ENCODE results near the gene ECHDC3.
"Not testable (repeated sequence)": the region's sequence is repeated elsewhere in the genome, so short reads cannot be mapped to it uniquely, and the experiment has no call there.

Gene ECHDC3

DNA sequence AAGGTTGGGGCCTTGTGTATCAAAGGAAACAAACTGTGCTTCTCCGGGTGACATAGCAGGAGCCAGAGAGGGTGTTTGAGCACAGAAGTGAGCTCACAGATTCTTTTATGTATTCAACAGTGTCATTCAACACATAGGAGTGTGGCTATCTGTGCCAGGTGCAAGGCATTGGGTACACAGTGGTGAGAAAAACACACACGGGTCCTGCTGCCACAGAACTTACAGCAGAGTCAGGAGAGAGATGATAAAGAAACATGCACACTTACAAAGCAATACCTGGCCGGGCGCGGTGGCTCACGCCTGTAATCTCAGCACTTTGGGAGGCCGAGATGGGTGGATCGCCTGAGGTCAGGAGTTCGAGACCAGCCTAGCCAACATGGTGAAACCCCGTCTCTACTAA is 16.3 kb upstream of the ECHDC3 start:
- H3K4me3 ChIP-seq (ENCODE audit: low read depth, low read length): no peak overlapping the region
- TF ChIP-seq, protein P1, sequence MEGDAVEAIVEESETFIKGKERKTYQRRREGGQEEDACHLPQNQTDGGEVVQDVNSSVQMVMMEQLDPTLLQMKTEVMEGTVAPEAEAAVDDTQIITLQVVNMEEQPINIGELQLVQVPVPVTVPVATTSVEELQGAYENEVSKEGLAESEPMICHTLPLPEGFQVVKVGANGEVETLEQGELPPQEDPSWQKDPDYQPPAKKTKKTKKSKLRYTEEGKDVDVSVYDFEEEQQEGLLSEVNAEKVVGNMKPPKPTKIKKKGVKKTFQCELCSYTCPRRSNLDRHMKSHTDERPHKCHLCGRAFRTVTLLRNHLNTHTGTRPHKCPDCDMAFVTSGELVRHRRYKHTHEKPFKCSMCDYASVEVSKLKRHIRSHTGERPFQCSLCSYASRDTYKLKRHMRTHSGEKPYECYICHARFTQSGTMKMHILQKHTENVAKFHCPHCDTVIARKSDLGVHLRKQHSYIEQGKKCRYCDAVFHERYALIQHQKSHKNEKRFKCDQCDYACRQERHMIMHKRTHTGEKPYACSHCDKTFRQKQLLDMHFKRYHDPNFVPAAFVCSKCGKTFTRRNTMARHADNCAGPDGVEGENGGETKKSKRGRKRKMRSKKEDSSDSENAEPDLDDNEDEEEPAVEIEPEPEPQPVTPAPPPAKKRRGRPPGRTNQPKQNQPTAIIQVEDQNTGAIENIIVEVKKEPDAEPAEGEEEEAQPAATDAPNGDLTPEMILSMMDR (IDR thresholded peaks at IDR 0.05; ENCODE audit: low read depth, low read length, missing control alignments): no peak
- no peak for DNase-seq (ENCODE audit: low read depth)

DNA sequence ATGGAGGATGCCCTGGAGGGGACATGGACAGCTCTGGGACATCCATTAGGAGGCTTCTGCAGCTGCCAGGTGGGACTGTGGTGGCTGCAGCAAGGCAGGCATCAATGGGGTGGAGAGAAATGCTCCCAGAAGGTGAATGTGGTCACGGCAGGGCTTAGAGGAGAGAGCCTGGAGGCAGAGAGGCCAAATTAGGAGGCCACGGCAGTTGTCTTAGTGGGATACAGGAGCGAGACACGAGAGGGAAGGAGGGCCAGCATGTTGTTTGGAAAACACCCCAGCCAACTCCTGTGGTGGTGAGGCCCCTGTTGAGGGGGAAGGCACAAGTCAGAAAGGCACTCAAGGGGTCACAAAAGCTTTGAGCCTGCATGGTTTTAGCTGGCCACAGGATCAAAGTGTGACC is 14.6 kb upstream of the ECHDC3 start:
- TF ChIP-seq, protein P1 (IDR thresholded peaks at IDR 0.05; ENCODE audit: low read depth, low read length, missing control alignments): no peak
- no peak overlapping the region for H3K4me3 ChIP-seq (ENCODE audit: low read depth, low read length)
- DNase-seq (ENCODE audit: low read depth): no peak

DNA sequence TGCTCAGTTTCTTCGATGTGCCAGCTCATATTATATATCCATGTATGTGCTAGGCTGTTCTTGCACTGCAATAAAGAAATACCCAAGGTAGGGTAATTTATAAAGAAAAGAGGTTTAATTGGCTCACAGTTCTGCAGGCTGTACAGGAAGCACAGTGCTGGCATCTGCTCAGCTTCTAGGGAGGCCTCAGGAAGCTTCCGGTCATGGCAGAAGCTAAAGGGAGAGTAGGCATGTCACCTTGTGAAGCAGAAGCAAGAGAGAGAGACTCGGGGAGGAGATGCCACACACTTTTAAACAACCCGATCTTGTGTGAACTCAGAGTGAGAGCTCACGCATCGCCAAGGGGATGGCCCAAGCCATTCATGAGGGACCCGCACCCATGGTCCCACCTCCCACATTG is 13.8 kb upstream of the ECHDC3 start:
- TF ChIP-seq, protein P1 (IDR thresholded peaks at IDR 0.05; ENCODE audit: low read depth, low read length, missing control alignments): no peak
- DNase-seq (ENCODE audit: low read depth): no peak
- no peak overlapping the region for H3K4me3 ChIP-seq (ENCODE audit: low read depth, low read length)

DNA sequence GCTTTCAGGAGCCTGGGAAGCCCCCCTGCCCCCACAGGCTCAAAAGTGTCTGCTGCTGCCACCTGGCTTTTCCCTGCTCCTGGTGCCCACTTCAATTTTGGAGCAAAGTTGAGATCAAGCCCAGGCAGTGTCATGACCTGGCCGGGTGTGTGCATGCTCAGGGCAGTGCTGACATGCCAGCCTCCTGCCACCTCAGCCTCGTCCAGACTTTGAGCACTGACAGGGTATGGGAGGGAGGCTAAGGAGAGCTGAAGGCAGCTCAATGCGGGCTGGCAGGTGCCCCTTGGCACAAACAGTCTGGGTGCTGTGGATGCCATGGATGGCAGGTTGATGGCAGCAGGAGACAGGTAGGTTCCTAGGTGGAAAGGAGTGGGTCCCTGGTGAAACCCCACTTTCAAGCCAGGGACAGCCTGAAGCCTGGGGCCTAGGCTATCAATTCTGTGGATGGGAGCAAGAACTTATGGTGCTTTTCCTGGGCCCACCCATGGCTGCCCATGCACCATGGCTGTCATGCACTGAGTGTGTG is 12.3 kb upstream of the ECHDC3 start:
- no peak overlapping the region for H3K4me3 ChIP-seq (ENCODE audit: low read depth, low read length)

DNA sequence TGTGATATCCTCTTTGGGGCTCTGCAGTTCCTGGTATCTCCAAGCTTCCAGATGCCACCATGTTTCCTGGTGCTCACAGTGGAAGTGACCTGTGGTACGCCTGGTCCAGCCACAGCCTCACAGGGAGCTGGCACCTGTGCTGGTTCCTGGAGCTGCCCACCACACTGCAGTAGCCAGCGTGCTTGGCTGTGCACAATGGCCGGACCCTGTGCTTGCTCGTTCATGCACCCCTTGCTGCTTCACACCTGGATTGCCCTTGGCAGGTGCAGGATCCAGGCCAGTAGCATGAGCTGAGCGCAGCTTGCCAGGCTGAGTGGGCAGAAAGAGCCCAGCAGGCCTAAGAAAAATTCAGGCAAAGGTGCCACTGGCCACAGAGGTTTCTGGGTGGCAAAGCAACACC is 11.4 kb upstream of the ECHDC3 start:
- TF ChIP-seq, protein P1 (IDR thresholded peaks at IDR 0.05; ENCODE audit: low read depth, low read length, missing control alignments): no peak
- no peak overlapping the region for H3K4me3 ChIP-seq (ENCODE audit: low read depth, low read length)
- no peak for DNase-seq (ENCODE audit: low read depth)

More for the DNA sequence above, 12.3 kb upstream of the ECHDC3 start:
- TF ChIP-seq, protein P1 (IDR thresholded peaks at IDR 0.05; ENCODE audit: low read depth, low read length, missing control alignments): no peak
- no peak for DNase-seq (ENCODE audit: low read depth)

DNA sequence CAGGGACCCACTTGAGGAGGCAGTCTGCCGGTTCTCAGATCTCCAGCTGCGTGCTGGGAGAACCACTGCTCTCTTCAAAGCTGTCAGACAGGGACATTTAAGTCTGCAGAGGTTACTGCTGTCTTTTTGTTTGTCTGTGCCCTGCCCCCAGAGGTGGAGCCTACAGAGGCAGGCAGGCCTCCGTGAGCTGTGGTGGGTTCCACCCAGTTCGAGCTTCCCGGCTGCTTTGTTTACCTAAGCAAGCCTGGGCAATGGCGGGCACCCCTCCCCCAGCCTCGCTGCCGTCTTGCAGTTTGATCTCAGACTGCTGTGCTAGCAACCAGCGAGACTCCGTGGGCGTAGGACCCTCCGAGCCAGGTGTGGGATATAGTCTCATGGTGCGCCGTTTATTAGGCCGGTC is 5.4 kb upstream of the ECHDC3 start:
- DNase-seq (ENCODE audit: low read depth); H3K4me3 ChIP-seq (ENCODE audit: low read depth, low read length): not testable (repeated sequence)

DNA sequence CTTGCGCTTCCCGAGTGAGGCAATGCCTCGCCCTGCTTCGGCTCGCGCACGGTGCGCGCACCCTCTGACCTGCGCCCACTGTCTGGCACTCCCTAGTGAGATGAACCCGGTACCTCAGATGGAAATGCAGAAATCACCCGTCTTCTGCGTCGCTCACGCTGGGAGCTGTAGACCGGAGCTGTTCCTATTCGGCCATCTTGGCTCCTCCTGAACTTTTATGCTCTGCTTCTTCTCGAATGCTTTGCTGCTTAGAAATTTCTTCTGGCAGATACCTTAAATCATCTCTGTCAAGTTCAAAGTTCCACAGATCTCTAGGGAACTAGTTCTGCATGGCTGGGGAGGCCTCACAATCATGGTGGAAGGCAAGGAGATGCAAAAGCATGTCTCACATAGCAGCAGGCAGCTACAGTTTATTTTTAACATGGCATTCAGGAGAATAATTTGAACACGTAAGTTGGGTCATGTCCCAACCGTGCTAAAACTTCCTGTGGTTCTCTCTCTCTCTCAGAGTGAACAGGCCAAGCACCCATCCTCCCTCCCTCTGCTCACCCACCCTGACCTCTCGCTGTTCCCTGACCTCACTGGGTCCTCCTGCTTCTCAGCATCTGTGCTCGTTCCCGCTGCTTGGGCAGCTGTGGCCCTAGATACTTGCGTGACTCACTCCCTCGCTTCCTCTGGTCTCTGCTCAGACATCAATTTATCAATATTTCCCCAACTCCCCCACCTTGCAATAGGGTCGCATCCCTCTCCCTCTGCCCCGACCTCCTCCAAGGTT is 4.7 kb upstream of the ECHDC3 start:
- DNase-seq (ENCODE audit: low read depth); H3K4me3 ChIP-seq (ENCODE audit: low read depth, low read length): not testable (repeated sequence)

DNA sequence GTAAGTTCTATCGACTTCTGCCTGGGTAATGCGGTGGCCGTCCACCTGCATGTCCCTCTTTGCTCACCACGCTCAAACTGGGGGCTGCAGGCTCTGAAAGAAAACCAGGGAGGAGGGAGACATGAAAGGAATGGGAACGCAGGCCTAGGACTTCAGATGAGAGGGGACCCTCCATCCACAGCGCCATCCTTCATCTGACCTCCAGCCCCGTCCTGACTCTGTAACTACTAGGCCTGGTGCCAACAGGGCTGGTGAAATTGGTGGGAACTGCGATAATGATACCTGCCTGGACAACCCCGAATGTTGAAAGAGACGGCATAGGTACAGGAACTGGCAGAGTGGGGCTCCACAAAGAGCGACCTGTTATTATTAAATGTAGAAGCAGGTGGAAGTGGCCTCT is 1.3 kb upstream of the ECHDC3 start:
- DNase-seq (ENCODE audit: low read depth): no peak
- H3K4me3 ChIP-seq (ENCODE audit: low read depth, low read length): no peak overlapping the region
- TF ChIP-seq, protein P1 (IDR thresholded peaks at IDR 0.05; ENCODE audit: low read depth, low read length, missing control alignments): no peak

All from GM12864 (cell line).